GM18907 (cell line): ENCODE measurements around the gene GID8.
"Not testable (repeated sequence)": the region's sequence is repeated elsewhere in the genome, so short reads cannot be mapped to it uniquely, and the experiment has no call there.

Experiments used
- ATAC-seq: cut with Tn5 transposase; IDR thresholded peaks from one replicate; pipeline ENCODE4 v1.9.1; 2021; ENCODE audit warnings: mild to moderate bottlenecking, moderate library complexity; ENCODE audit not compliant: unreplicated experiment

The GID8 gene

GRCh38 chr20:62956387-62957135, 18.6 kb downstream of the GID8 start:
- ATAC-seq, result no peak

- ATAC-seq, result no peak
Measured at GRCh38 chr20:62957136-62958117, 19.5 kb downstream of the GID8 start.

- no peak for ATAC-seq
Measured at GRCh38 chr20:62958388-62959100, 20.6 kb downstream of the GID8 start.

GRCh38 chr20:62959101-62959971, 21.4 kb downstream of the GID8 start:
- ATAC-seq, result no peak

GRCh38 chr20:62959998-62960436, 22.1 kb downstream of the GID8 start:
- no peak for ATAC-seq

GRCh38 chr20:62960446-62961309, 22.7 kb downstream of the GID8 start:
- ATAC-seq, result not testable (repeated sequence)

GRCh38 chr20:62961310-62961783, 23.4 kb downstream of the GID8 start:
- no peak for ATAC-seq

GRCh38 chr20:62961799-62962198, 23.9 kb downstream of the GID8 start:
- ATAC-seq, result no peak

GRCh38 chr20:62962221-62962879, 24.4 kb downstream of the GID8 start:
- ATAC-seq, result no peak

GRCh38 chr20:62962891-62963613, 25.1 kb downstream of the GID8 start:
- no peak for ATAC-seq

- no peak for ATAC-seq
Measured at GRCh38 chr20:62963614-62964397, 25.9 kb downstream of the GID8 start.

- ATAC-seq, result no peak
Measured at GRCh38 chr20:62964700-62965099, 26.8 kb downstream of the GID8 start.

GRCh38 chr20:62965363-62965771, 27.4 kb downstream of the GID8 start:
- no peak for ATAC-seq

GRCh38 chr20:62966212-62967148, 28.5 kb downstream of the GID8 start:
- no peak for ATAC-seq

- no peak for ATAC-seq
Measured at GRCh38 chr20:62967149-62967501, 29.2 kb downstream of the GID8 start.
